Prostate gland (tissue), 2 donors: ENCODE measurements around the gene FAM181A. TPM values are rescaled to one million over a fixed set of nuclear protein-coding genes. Genes with fewer than 3 reads are reported as not detected.

Experiments used
- DNase-seq: peaks from one replicate; pipeline ENCODE4 v3.0.0-alpha.2; 2019; ENCODE audit warnings: low spot score
- H3K27ac ChIP-seq, 2 donors: fragments of 200-600 bp; sonication (generic); 2 replicates each; pipeline ENCODE4 v1.5.1; 2017 to 2019
- H3K27me3 ChIP-seq: fragments of 200-600 bp; sonication (generic); replicated peaks from 2 replicates; pipeline ENCODE4 v1.5.1; 2019; ENCODE audit not compliant: insufficient read depth
- H3K36me3 ChIP-seq, 2 donors: fragments of 200-600 bp; sonication (generic); 1 replicate in 1 of 2; 2 replicates in 1 of 2; pipeline versions ENCODE4 v1.5.1 to v1.8.1; 2017 to 2019
- H3K4me1 ChIP-seq: fragments of 200-600 bp; sonication (generic); replicated peaks from 2 replicates; pipeline ENCODE4 v1.5.1; 2019
- H3K4me3 ChIP-seq, 2 donors: fragments of 200-600 bp; sonication (generic); 2 replicates each; pipeline ENCODE4 v1.5.1; 2017 to 2019
- H3K9me3 ChIP-seq: fragments of 200-600 bp; sonication (generic); 2 replicates; pipeline ENCODE4 v1.5.1; 2017
- CTCF ChIP-seq, 4 experiments: fragments of 200-600 bp in 2 of 4; fragments of 450-650 bp in 2 of 4; sonication (generic) in 2 of 4; IDR thresholded peaks; 1 replicate in 3 of 4; 2 replicates in 1 of 4; pipeline ENCODE4 v1.5.1; 2016 to 2019; ENCODE audit warnings: antibody characterized with exemption in 4 of 4, mild to moderate bottlenecking in 2 of 4, moderate library complexity in 2 of 4
- POLR2A ChIP-seq: fragments of 450-650 bp; IDR thresholded peaks from one replicate; pipeline ENCODE4 v1.6.1; 2016; ENCODE audit warnings: antibody characterized with exemption, mild to moderate bottlenecking
- POLR2AphosphoS5 ChIP-seq: sonication (generic); formaldehyde crosslinking; IDR thresholded peaks from one replicate; pipeline ENCODE4 v1.6.1; 2017; ENCODE audit warnings: antibody characterized with exemption
- WGBS: methylation state at CpG from one replicate; pipeline ENCODE4 v1.1.5; 2018; 5-methylcytosine and 5-hydroxymethylcytosine counted together
- intact Hi-C: fragments of 100-400 bp; cut with DNase I; formaldehyde crosslinking; loops from one replicate; pipeline ENCODE4 v1.14.2; 2022
- total RNA-seq, 2 donors: library from RNA; depleted of rRNA; stranded (reverse); fragments of >200 nt; gene quantifications; one replicate each; pipeline ENCODE4 v1.1.0, GENCODE V29; 2016

Gene FAM181A
- total RNA-seq, 2 donors from 2014 or later, result 3.1 TPM; not detected in 1

- Histone ChIP-seq H3K27me3 (no peaks in the 10 kb centered on the region), H3K36me3 (no peaks in the 10 kb centered on the region), H3K9me3 (no peaks in the 10 kb centered on the region), H3K27ac (no peak overlapping the region), H3K4me3 (no peak overlapping the region), H3K4me1 (no peaks in the 10 kb centered on the region)
- 75% methylated on average over 5 of the region's 5 CpGs for WGBS
- DNase-seq, result no peak
- TF ChIP-seq POLR2A (no peak), POLR2AphosphoS5 (no peak), CTCF (IDR thresholded peaks at IDR 0.05) (no peak)
- intact Hi-C loops, result loop anchor here (5.0 kb wide), 1 partner anchor 122 kb away; the partner anchor contains the start of gene PRIMA1
Measured at GRCh38 chr14:93909429-93910128, 17.6 kb upstream of the FAM181A start.

- 95% methylated on average over 5 of the region's 5 CpGs for WGBS
- no peaks in the 10 kb centered on the region for H3K36me3 ChIP-seq
- TF ChIP-seq POLR2AphosphoS5 (no peak), CTCF (IDR thresholded peaks at IDR 0.05) (no peak), POLR2A (no peak)
- intact Hi-C loops, result no loop called here
- no peak overlapping the region for H3K4me3 ChIP-seq
- no peak for DNase-seq
- H3K27ac ChIP-seq, result no peak overlapping the region
- H3K9me3 ChIP-seq, result no peaks in the 10 kb centered on the region
- H3K27me3 ChIP-seq, result no peaks in the 10 kb centered on the region
- no peaks in the 10 kb centered on the region for H3K4me1 ChIP-seq
Measured at GRCh38 chr14:93911975-93912615, 15.0 kb upstream of the FAM181A start.

GRCh38 chr14:93912782-93913181 lies 14.4 kb upstream of the FAM181A start:
- no peaks in the 10 kb centered on the region for H3K27me3 ChIP-seq
- no peak for TF ChIP-seq POLR2A
- no peak for TF ChIP-seq POLR2AphosphoS5
- H3K9me3 ChIP-seq, result no peaks in the 10 kb centered on the region
- 74% methylated on average over 4 of the region's 4 CpGs for WGBS
- H3K4me3 ChIP-seq, result no peak overlapping the region
- H3K27ac ChIP-seq, result no peak overlapping the region
- no peaks in the 10 kb centered on the region for H3K4me1 ChIP-seq
- intact Hi-C loops, result no loop called here
- no peak for DNase-seq
- no peaks in the 10 kb centered on the region for H3K36me3 ChIP-seq

- WGBS, result 95% methylated on average over 4 of the region's 4 CpGs
- no peaks in the 10 kb centered on the region for H3K9me3 ChIP-seq
- DNase-seq, result no peak
Measured at GRCh38 chr14:93914278-93914677, 12.9 kb upstream of the FAM181A start.

More at GRCh38 chr14:93914278-93914677, 12.9 kb upstream of the FAM181A start:
- no peaks in the 10 kb centered on the region for H3K4me1 ChIP-seq
- no peak for TF ChIP-seq POLR2AphosphoS5
- TF ChIP-seq POLR2A, result no peak
- no peak for TF ChIP-seq CTCF (IDR thresholded peaks at IDR 0.05)
- H3K4me3 ChIP-seq, result no peak overlapping the region
- H3K27me3 ChIP-seq, result no peaks in the 10 kb centered on the region
- no peak overlapping the region for H3K27ac ChIP-seq
- H3K36me3 ChIP-seq, result no peaks in the 10 kb centered on the region
- intact Hi-C loops, result no loop called here
